Endothelial cell of umbilical vein (primary cell): ENCODE data around the gene ATP1A4. TPM values are rescaled to one million over a fixed set of nuclear protein-coding genes. Genes with fewer than 3 reads are reported as not detected.

Source experiments
- BruUV-seq: library from RNA; stranded (reverse); fragments of 400-500 nt; replicated peaks from 2 replicates; lab custom pipeline; 2021; lab: Mats Ljungman, UMichigan
- CTCF ChIA-PET: fragments of 300-600, 350-600 bp; sonication (Branson Sonifier 250); formaldehyde crosslinking; loops from one replicate; lab custom pipeline; 2021; ENCODE audit warnings: antibody characterized with exemption, inconsistent platforms; lab: Charles Lee
- POLR2A ChIA-PET: fragments of 300-600, 350-600 bp; sonication (Branson Sonifier 250); formaldehyde crosslinking; loops from one replicate; lab custom pipeline; 2021; ENCODE audit warnings: antibody characterized with exemption, inconsistent platforms; lab: Charles Lee
- DNase-seq: peaks from one replicate; pipeline ENCODE4 v3.0.0-alpha.2; 2011; ENCODE audit warnings: low read depth, low spot score
- FAIRE-seq: peaks from 2 replicates; lab custom pipeline; 2011; peaks lifted over from hg19 to GRCh38; lab: Jason Lieb, UNC
- H2AFZ ChIP-seq: 2 replicates; pipeline ENCODE4 v1.6.0; 2012; ENCODE audit warnings: low read depth, low read length, control low read depth, inconsistent platforms
- H3K27ac ChIP-seq: 2 replicates; pipeline ENCODE4 v1.5.1; 2011; ENCODE audit warnings: low read depth, mild to moderate bottlenecking, control low read depth, low read length, moderate library complexity; ENCODE audit not compliant: insufficient read depth
- H3K27me3 ChIP-seq, 2 experiments: 2 replicates each; pipeline versions ENCODE4 v1.6.0 to v1.6.1; 2011; ENCODE audit warnings: low read length in 2 of 2, mixed read lengths in 1 of 2; ENCODE audit not compliant: control insufficient read depth in 2 of 2, insufficient read depth in 2 of 2
- H3K36me3 ChIP-seq, 2 experiments: 2 replicates in 1 of 2; 3 replicates in 1 of 2; pipeline ENCODE4 v1.5.1; 2011; ENCODE audit warnings: low read length in 2 of 2, mild to moderate bottlenecking in 1 of 2, moderate library complexity in 1 of 2; ENCODE audit not compliant: control insufficient read depth in 2 of 2, insufficient read depth in 2 of 2; ENCODE audit errors: extremely low read depth in 1 of 2
- H3K4me1 ChIP-seq: 3 replicates; pipeline ENCODE4 v1.5.1; 2011; ENCODE audit warnings: mild to moderate bottlenecking, low read length; ENCODE audit not compliant: control insufficient read depth, insufficient read depth; ENCODE audit errors: extremely low read depth
- H3K4me2 ChIP-seq: 2 replicates; pipeline ENCODE4 v1.6.1; 2011; ENCODE audit warnings: low read length, control low read depth, mixed read lengths; ENCODE audit not compliant: insufficient read depth
- H3K4me3 ChIP-seq, 3 experiments: fragments of 200-600 bp in 1 of 3; sonication (generic), shearing (Covaris generic) in 1 of 3; replicated peaks in 1 of 3; 2 replicates each; pipeline ENCODE4 v1.5.1; 2011 to 2016; ENCODE audit warnings: control low read depth in 3 of 3, low read length in 3 of 3, mild to moderate bottlenecking in 2 of 3, inconsistent platforms in 1 of 3, low read depth in 1 of 3, moderate library complexity in 1 of 3; ENCODE audit not compliant: insufficient read depth in 1 of 3
- H3K79me2 ChIP-seq: 2 replicates; pipeline ENCODE4 v1.6.0; 2012; ENCODE audit warnings: low read length, inconsistent platforms; ENCODE audit not compliant: control insufficient read depth, insufficient read depth
- H3K9ac ChIP-seq: replicated peaks from 2 replicates; pipeline ENCODE3; 2011; ENCODE audit warnings: low read length, control low read depth; ENCODE audit not compliant: insufficient read depth; ENCODE audit errors: extremely low read depth
- H3K9me1 ChIP-seq: replicated peaks from 3 replicates; pipeline ENCODE4 v1.6.0; 2011; ENCODE audit warnings: mild to moderate bottlenecking, low read length; ENCODE audit not compliant: control insufficient read depth, insufficient read depth; ENCODE audit errors: extremely low read depth
- H3K9me3 ChIP-seq: replicated peaks from 2 replicates; pipeline ENCODE4 v1.5.1; 2012; ENCODE audit warnings: low read length, inconsistent platforms; ENCODE audit not compliant: control insufficient read depth, insufficient read depth
- H4K20me1 ChIP-seq: replicated peaks from 2 replicates; pipeline ENCODE3; 2011; ENCODE audit warnings: mild to moderate bottlenecking, low read length; ENCODE audit not compliant: control insufficient read depth, insufficient read depth; ENCODE audit errors: extremely low read depth
- CTCF ChIP-seq, 2 donors: IDR thresholded peaks; 1 replicate in 1 of 2; 2 replicates in 1 of 2; pipeline ENCODE4 v1.5.1; 2011; ENCODE audit warnings: low read length in 2 of 2, mild to moderate bottlenecking in 2 of 2, moderate library complexity in 2 of 2, control low read depth in 1 of 2, inconsistent platforms in 1 of 2, low read depth in 1 of 2; ENCODE audit not compliant: insufficient read depth in 1 of 2; ENCODE audit errors: extremely low read depth in 1 of 2
- EZH2 ChIP-seq: IDR thresholded peaks from 2 replicates; pipeline ENCODE4 v1.6.1; 2012; ENCODE audit warnings: borderline replicate concordance, low read depth, mild to moderate bottlenecking, moderate library complexity, low read length, inconsistent platforms; ENCODE audit not compliant: severe bottlenecking
- FOS ChIP-seq: IDR thresholded peaks from 2 replicates; pipeline ENCODE4 v1.6.1; 2011; ENCODE audit warnings: mild to moderate bottlenecking, low read length, moderate library complexity, borderline replicate concordance; ENCODE audit not compliant: insufficient read depth
- GATA2 ChIP-seq: IDR thresholded peaks from 2 replicates; pipeline ENCODE4 v1.7.0; 2011; ENCODE audit warnings: low read depth, mild to moderate bottlenecking, moderate library complexity, mixed read lengths, low read length; ENCODE audit not compliant: insufficient read length, insufficient read depth
- JUN ChIP-seq: IDR thresholded peaks from 2 replicates; pipeline ENCODE4 v1.6.1; 2011; ENCODE audit warnings: borderline replicate concordance, low read depth; ENCODE audit not compliant: insufficient read length, insufficient read depth
- MAX ChIP-seq: IDR thresholded peaks from 2 replicates; pipeline ENCODE4 v1.6.1; 2011; ENCODE audit not compliant: insufficient read depth, insufficient read length
- MYC ChIP-seq: IDR thresholded peaks from one replicate; pipeline ENCODE4 v1.6.1; 2011; ENCODE audit warnings: mild to moderate bottlenecking, low read depth, low read length
- POLR2A ChIP-seq: IDR thresholded peaks from 2 replicates; pipeline ENCODE4 v1.6.1; 2012; ENCODE audit warnings: low read depth, mild to moderate bottlenecking, control low read depth, low read length
- POLR2AphosphoS5 ChIP-seq: IDR thresholded peaks from 2 replicates; pipeline ENCODE4 v1.6.1; 2012; ENCODE audit warnings: low read depth, mild to moderate bottlenecking, control low read depth, low read length, moderate library complexity; ENCODE audit not compliant: insufficient read depth
- dilution Hi-C: fragments of 300-500 bp; cut with MboI; formaldehyde crosslinking; loops from one replicate; pipeline ENCODE4 v1.15.0; 2019; ENCODE audit warnings: low sequenced_read_pairs; ENCODE audit not compliant: extremely low pct_ligation_motif_present
- intact Hi-C: fragments of 100-400 bp; cut with micrococcal nuclease; formaldehyde crosslinking; loops from one replicate; pipeline ENCODE4 v1.10.0; 2022
- polyA plus RNA-seq, 4 experiments: library from polyadenylated mRNA; depleted of rRNA in 3 of 4; stranded (reverse) in 3 of 4; unstranded in 1 of 4; fragments of >200 nt; gene quantifications; 2 replicates each; pipeline versions ENCODE4 v1.2.1 to v1.2.3, GENCODE V29; 2011 to 2012; ENCODE audit warnings: missing spikeins in 1 of 4
- total RNA-seq: library from RNA; stranded (reverse); gene quantifications from 2 replicates; pipeline ENCODE4 v1.2.3, GENCODE V29; 2021

The ATP1A4 gene
- total and polyA plus RNA-seq, 2 donors (not counting 3 experiments of a cell fraction or from before 2014, with no cell fraction given) = not detected

- no peak overlapping the region for H3K4me2 ChIP-seq
- no peak for FAIRE-seq
- no peak overlapping the region for H3K9ac ChIP-seq
- no peak for DNase-seq
- no peak overlapping the region for H2AFZ ChIP-seq
- no peak overlapping the region for H3K4me3 ChIP-seq
- dilution Hi-C loops (no loop called here), intact Hi-C loops (no loop called here)
- no peaks in the 10 kb centered on the region for H3K9me1 ChIP-seq
- H3K36me3 ChIP-seq = no peaks in the 10 kb centered on the region
- H3K27me3 ChIP-seq = peaks cover 4 to 5% of the 10 kb centered on the region in 2 experiments
- no peaks in the 10 kb centered on the region for H3K4me1 ChIP-seq
- H4K20me1 ChIP-seq = no peaks in the 10 kb centered on the region
- no TSS peak for BruUV-seq
- no peak overlapping the region for H3K27ac ChIP-seq
- TF ChIP-seq EZH2 (no peak), POLR2A (no peak), MYC (no peak), JUN (no peak), POLR2AphosphoS5 (no peak), FOS (no peak), GATA2 (no peak), MAX (no peak), CTCF (IDR thresholded peaks at IDR 0.05; ENCODE audit: extremely low read depth in 1 of 2, insufficient read depth in 1 of 2, low read depth in 1 of 2, low read length in 2 of 2) (no peak)
- ChIA-PET CTCF (interaction anchor here (0.9 to 1.5 kb wide), 5 partner anchors 10 to 63 kb away, joined by 3 to 5 read pairs (median 3); partner anchors contain the start of gene CASQ1), POLR2A (no interaction called here)
- no peaks in the 10 kb centered on the region for H3K79me2 ChIP-seq
- H3K9me3 ChIP-seq = no peaks in the 10 kb centered on the region
These were observed 3.3 kb upstream of the ATP1A4 start for GRCh38 chr1:160148121-160148520.
